Measurements from ENCODE around the gene USP9X.

USP9X gene

GRCh38 chrX:41084893-41085511 lies at the start of gene USP9X:
USP9X (plus strand) TSS chrX:41085445; CDS start chrX:41123629, 38,184 bp downstream.
- DNase-seq = peak; percentile 85 to 94
- Histone ChIP-seq H3K36me3 (no peaks in the 10 kb centered on the region), H3K27me3 (no peaks in the 10 kb centered on the region), H3K4me3 (peak within 1 kb of the TSS; percentile 93 to 95), H3K9me3 (no peaks in the 10 kb centered on the region), H3K27ac (peak within 1 kb of the TSS; percentile 97 to 98), H3K4me1 (peaks cover 0 to 16% (median 7%) of the 10 kb centered on the region in 4 donors)
- no peak for TF ChIP-seq CTCF (IDR thresholded peaks at IDR 0.05)
- intact Hi-C loops (cut with DNase I; ENCODE audit: low total_unique reads) = no loop called here

GRCh38 chrX:41035582-41035981 lies 49.7 kb upstream of the USP9X start:
- no peaks in the 10 kb centered on the region for H3K27me3 ChIP-seq
- intact Hi-C loops (cut with DNase I; ENCODE audit: low total_unique reads) = no loop called here
- H3K4me1 ChIP-seq = no peaks in the 10 kb centered on the region
- no peak for TF ChIP-seq CTCF (IDR thresholded peaks at IDR 0.05)
- no peak overlapping the region for H3K27ac ChIP-seq
- DNase-seq = no peak
- H3K36me3 ChIP-seq = no peaks in the 10 kb centered on the region
- no peak overlapping the region for H3K4me3 ChIP-seq
- peaks cover 0 to 9% (median 0%) of the 10 kb centered on the region in 3 donors for H3K9me3 ChIP-seq

- no peak overlapping the region for H3K4me3 ChIP-seq
- no peak for TF ChIP-seq CTCF (IDR thresholded peaks at IDR 0.05)
- no peak for DNase-seq
- peaks cover 0 to 9% (median 0%) of the 10 kb centered on the region in 3 donors for H3K9me3 ChIP-seq
- H3K4me1 ChIP-seq = no peaks in the 10 kb centered on the region
- no peaks in the 10 kb centered on the region for H3K36me3 ChIP-seq
- H3K27me3 ChIP-seq = no peaks in the 10 kb centered on the region
- intact Hi-C loops (cut with DNase I; ENCODE audit: low total_unique reads) = no loop called here
- H3K27ac ChIP-seq = no peak overlapping the region
Measured at GRCh38 chrX:41036668-41037326, 48.4 kb upstream of the USP9X start.

GRCh38 chrX:41043196-41043595 lies 42.0 kb upstream of the USP9X start:
- no peak overlapping the region for H3K27ac ChIP-seq
- DNase-seq = no peak
- H3K4me3 ChIP-seq = no peak overlapping the region
- no peaks in the 10 kb centered on the region for H3K27me3 ChIP-seq
- no peak for TF ChIP-seq CTCF (IDR thresholded peaks at IDR 0.05)
- intact Hi-C loops (cut with DNase I; ENCODE audit: low total_unique reads) = no loop called here
- H3K4me1 ChIP-seq = no peaks in the 10 kb centered on the region
- no peaks in the 10 kb centered on the region for H3K36me3 ChIP-seq
- no peaks in the 10 kb centered on the region for H3K9me3 ChIP-seq

GRCh38 chrX:41043674-41044345 lies 41.4 kb upstream of the USP9X start:
- no peak for TF ChIP-seq CTCF (IDR thresholded peaks at IDR 0.05)
- Histone ChIP-seq H3K27me3 (no peaks in the 10 kb centered on the region), H3K4me1 (no peaks in the 10 kb centered on the region), H3K36me3 (no peaks in the 10 kb centered on the region), H3K9me3 (no peaks in the 10 kb centered on the region), H3K4me3 (no peak overlapping the region), H3K27ac (no peak overlapping the region)
- DNase-seq = no peak
- intact Hi-C loops (cut with DNase I; ENCODE audit: low total_unique reads) = no loop called here

Measured in tibial artery (tissue), 4 donors.